ENCODE data around the gene PARK7.

Gene PARK7

DNA sequence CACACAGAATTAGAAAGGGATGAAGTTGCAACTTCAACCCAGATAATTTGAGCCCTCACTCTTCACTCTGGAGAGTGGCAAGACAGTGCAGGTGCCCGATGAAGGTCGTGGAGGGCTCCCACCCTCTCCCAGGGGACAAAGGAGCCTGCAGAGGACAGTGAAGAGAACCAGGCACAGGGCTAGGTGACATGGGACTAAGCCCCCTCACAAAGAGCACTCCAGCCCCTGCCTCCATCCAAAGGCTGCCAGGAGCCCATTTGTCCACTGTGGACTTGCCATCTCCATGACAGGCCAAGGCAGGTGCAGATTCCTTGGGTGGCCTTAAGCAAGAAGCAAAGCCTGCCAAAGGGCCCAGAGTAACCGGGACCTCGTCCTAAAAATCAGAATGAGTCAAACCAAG, 49.5 kb downstream of the PARK7 start:
- no peak for DNase-seq

DNA sequence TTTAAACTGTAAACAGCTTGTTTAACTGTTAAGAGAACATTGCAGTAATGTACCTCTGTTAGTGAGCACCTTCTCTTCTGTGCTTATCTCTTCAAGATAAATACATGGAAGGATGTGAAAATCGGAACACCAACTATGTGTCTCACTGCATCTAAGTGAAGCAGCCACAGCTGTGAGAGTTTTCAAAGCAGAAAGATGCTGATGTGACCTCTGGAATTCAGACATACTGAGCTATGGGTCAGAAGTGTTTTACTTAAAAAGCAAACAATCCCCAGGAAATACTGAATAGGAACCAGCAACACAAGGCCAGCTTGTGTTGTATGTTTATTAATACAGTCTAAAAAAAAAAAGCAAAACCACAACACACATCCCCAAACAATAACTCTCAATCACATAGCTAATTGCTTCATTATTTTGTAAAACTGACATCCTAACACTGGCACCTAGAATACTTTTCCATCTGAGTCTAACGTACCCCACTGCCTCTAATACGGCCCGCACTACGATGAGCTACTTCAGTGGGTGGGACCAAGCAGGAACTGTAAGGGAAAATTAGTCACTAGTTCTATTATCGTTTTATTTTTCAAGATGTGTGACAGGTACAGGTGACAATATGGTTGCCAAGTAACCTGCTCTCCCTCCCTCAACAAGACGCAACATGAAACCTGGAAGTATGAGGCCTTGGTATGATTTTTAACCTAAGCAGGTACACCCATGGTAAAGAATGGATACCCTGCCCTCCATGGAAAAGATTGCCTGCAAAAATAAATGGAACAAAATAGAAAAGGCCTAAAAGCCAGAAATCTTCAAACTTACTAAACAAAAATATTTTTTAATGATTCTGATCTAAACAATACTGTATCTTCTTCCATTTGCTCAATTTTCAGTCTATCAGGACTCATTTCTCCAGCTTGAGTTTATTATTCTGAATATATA, 50.7 kb downstream of the PARK7 start:
- no peak for DNase-seq

DNA sequence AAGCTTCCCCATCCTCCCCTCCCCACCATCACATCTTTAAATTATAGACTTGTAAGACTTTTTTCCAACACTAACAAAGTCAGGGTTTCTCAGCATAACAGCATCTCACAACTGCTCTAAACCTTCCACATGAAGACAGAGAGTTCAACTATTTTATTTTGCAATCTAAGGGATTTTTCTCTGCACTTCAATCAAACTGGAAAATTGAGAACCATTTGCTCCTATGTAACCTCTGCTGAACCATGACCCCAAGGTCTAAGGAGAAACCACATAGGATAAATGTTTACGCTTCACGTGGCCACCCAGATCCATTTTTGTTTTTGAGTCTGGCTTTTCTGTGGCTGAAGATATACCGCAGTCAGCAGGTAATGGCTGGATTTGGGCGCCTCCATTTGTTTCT, 51.4 kb downstream of the PARK7 start:
- no peak for DNase-seq

DNA sequence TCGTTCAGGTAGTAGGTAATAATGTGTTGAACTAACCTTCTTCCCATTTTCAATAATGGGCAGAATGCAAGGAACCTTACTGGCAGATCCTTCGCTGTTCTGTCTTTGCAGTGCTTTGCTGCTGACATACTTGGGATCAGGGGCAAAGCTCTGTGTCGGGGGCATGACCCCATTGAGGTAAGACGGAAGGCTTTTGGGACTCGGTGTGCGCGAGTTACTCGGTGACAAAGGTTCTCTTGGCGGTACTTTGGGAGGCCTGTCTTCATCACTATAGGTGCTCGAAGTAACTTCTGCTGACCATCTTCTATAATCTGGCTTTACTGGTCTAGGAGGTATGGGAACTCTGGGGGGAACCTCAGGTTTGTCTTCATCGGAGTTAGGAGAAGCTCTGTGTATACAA, 51.9 kb downstream of the PARK7 start:
- DNase-seq, result no peak

DNA sequence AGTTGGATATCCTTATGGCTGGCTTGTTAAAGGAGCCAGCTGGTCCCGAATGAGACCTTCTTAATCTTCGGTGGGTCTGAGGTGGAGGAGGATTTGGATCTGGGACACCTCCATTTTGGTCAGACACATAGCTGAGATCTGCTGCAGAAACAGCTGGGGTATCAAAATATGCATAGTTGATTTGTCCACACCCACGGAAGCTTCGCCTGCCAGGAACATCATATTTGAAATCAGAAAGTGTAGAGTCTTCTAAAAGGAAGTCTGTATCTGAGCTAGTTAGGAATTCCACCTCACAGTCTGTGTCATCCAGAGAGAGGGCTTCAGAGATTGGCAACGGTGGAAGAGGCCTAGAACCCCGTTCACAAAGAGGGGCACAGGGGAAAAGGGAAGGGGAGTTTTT, 52.3 kb downstream of the PARK7 start:
- no peak for DNase-seq

DNA sequence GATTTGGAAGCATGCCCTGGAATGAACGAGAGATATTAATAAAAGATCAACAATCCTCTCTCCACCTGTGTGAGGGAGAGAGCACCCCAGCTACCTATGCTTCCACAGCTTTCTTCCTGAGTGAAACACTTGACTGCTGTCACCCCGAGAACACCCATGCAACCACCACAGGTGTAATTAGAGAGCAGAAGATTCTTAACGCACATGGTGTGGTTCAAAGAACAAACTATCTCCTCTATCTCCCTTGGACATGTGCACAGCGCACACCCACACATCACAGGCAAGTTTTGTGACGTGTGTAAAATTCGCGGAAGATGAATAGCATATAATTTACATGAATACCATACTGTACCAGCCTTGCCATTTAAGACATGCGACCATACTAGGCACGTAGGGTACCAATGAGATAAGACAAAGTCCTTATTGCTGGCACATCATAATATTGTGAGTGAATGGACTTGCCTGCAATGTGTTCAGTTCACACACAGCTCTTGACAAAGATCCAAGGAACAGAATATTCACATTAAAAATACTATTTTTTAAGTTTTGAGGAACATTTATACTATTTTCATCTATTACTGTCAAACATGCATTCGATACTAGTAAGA, 53.0 kb downstream of the PARK7 start:
- no peak for DNase-seq

DNA sequence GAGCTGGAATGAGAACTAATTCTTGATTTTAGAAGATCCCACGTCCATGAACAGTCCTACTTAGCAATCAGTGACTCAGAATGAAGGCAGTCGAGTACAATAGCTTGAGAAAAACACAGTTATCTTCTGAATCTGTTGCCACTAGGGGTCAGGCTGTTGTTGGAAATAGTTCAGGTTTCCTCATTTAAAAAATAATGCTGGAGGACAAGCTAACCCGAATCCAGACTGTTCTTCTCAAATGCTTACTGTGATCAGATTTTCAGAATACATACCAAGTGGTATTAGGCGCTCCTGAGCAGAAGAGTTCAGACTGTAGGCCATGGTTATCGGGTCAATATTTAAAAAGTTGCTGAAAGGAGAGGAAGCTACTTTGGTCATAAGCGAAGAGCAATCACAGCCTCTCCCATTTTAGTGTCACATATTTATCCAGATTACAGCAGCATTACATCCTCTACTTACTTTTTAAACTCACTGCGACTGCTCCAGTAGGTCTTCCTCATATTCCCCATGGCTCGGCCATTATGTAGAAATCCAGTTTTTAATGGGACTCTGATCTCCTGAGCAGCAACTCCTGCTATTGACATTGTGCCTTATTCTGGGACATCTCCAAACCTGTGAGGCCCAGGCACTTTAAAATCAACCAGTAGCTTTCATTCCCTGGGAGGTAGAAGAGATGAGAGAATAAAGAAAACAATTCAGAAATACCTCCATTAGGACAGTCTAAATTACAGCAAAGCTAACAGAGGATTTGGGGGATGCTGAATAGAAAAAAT, 53.7 kb downstream of the PARK7 start:
- DNase-seq, result no peak

DNA sequence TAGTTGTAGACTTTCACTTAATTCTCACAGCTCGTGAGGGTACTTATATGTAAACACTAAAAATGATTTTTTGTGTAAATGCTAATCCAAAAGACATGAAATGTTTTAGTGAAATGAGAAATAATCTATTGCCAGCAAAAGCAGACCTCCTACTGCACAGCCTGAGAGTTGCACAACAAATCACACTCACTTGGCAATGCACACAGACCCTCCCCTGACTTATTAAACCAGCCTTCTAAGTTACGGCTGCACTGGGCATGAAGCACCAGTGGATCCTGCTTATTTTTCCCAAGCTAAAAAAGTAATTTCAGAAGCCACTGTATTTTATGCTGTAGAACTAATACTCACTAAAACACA, 54.3 kb downstream of the PARK7 start:
- DNase-seq, result no peak

DNA sequence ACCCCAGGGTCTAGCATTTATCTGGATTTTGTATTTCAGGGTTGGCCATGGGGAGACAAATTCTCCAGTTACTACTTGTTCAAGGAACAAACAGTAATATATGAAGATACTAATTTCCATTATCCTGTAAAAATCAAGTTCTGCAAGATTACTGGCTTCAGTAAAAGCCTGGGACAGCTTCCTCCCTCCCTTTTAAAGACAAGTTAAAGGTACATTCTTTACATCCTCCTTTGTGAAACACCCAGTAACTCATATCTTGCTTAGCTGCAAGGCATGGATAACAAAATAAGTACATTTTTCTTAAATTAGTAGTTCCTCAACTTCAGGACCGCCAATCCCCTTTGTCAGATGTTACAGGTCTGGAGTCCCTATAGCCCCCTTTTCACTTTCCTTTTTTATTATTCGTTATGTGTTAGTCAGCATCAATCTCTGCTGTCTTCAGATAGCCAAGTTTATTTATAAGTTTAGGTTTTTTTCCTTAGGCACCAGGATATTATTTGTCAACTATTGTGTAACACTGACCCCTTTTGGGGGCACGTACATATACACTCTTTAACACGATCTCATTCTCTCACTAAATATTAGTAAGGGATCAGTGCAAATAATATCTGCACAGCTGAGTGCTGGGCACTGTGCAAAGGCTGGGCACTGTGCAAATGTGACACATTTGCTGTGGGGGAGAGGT, 54.8 kb downstream of the PARK7 start:
- DNase-seq, result no peak

DNA sequence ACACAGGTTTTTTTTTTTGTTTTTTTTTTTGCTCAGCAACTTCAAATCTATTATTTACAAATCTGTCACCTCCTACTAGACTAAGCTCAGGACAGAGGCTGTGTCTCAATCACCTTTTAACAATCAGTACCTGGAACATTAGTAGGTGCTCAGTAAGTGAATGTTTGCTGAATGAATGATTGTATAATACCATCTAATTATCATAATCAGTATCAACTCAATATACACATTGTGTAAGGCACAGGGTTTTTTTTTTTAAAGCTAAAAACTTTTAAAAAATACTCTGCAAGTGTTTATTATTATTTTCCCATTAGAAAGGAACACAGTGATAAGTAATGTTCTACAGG, 55.4 kb downstream of the PARK7 start:
- no peak for DNase-seq

DNA sequence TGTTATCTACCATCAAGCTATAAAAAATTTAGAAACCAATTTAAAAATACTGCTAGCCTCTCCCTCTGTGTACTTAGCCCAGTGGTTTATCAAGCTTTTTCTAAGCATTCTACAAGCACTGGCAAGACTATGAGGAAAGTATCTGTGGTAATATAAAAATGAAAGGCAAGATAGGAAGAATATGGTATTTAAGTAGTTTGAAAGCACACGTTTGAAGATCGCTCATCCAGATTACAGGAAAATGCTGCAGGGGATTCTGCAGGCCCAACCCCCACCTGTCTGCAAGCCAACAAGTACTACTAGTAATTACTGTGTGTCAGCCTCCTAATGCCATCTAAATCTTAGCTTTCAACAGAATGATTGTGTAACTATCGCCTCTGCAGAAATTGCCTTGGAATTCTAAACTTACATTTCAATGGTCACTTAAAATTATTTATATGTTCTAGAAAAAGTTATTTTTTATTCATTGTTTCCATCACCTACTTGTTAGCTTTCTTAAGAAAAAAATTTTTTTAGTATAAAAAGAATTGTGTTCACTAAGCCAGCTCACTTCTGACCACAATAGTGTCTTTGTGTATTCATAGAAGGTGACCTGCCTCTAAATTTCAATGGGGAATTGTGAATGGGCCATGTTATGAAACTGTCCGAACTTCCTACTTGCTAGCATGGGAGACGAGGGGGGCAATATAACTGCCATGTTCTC, 56.1 kb downstream of the PARK7 start:
- no peak for DNase-seq

DNA sequence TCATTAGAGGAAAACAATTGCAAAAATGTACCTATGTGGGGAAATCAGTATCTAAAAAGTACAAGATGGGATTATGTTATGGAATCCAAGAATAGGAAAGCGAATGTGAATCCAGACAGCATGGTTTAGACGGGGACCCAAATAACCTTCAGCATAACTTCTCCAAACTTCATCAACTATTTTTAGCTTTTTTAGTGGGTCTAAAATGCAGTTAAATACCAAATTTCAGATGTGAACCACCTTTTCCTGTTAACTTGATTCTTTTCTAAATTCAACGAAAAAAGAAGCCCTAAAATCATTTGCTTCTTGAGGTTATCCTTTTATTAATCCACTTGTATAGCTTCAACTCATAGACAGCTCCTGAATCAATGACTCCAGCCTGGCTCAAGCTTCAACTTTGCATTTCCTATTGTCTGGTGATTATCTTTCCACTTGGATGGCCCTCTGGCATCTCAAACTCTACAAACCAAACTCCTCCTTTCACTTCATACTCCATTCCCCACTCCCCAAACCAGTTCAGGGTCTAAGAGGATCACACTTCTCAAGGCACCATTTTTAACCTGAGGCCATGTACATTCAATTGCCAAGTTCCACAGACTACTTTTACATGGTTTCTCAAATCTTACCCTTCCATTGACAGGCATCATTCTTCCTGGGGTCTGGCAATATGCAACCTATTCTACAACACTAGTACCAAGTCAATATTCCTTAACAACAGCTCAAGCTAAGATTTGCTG, 57.1 kb downstream of the PARK7 start:
- DNase-seq, result no peak

DNA sequence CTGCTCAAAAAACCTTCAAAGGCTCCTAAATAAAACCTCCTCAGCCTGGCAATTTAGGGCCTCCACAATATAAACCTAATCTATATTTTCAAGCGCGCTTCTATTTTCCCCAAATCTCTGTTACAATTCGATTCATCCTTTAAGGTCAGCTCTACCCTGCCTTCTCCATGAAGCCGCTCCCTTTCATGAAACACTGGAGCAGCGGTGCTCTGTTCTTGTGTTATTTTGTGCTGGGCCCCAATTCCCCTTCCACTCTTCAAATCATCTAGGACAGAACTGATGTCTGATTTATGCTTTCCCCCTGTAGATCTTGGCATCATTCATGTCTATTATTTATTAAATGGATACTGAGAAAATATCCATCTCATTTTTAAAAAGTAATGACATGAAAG, 57.7 kb downstream of the PARK7 start:
- DNase-seq, result no peak

DNA sequence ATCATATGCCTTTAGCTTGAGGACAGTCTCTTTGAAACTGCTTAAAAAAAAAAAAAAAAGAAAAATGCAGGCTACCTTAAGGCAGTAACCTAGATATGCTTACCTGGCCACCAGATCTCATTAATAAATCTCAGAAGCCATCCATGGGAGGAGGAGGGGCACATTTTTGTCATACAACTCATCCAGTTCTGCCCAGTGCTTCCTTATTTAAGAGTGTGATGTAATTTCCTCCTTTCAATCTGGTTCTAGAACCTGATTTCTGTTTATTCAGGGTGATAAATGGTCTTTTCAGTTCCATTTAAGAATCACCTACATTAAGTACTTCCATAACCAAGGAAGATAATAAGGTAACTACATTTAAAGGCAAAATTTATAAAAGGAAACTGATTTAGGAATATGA, 58.5 kb downstream of the PARK7 start:
- no peak for DNase-seq

DNA sequence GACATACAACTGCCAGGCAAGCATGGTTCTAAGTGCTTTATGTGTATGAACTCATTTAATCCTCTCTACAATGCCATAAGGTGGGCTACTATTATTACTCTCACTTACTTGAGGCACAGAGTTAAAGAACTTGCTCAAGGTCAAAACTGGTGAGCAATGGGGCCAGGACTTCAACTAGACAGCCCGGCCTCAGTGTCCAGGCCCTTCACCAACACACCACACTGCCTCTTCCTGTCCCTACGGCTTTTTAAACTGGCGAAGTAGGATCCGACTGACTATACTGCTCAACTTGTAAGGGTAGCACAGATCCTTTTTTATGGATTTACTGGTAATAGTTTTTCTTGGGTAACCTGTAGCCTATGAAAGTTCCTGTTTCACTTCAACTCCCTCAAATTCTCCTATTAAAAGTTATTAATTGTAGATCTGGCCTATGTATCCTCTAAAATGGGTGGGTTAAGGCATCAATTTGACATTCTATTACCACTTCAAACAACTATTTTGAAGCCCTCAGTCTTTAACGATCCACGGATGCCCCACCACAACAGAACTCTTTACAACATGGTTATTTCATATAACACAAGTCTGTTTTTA, 60.3 kb downstream of the PARK7 start:
- DNase-seq, result no peak

DNA sequence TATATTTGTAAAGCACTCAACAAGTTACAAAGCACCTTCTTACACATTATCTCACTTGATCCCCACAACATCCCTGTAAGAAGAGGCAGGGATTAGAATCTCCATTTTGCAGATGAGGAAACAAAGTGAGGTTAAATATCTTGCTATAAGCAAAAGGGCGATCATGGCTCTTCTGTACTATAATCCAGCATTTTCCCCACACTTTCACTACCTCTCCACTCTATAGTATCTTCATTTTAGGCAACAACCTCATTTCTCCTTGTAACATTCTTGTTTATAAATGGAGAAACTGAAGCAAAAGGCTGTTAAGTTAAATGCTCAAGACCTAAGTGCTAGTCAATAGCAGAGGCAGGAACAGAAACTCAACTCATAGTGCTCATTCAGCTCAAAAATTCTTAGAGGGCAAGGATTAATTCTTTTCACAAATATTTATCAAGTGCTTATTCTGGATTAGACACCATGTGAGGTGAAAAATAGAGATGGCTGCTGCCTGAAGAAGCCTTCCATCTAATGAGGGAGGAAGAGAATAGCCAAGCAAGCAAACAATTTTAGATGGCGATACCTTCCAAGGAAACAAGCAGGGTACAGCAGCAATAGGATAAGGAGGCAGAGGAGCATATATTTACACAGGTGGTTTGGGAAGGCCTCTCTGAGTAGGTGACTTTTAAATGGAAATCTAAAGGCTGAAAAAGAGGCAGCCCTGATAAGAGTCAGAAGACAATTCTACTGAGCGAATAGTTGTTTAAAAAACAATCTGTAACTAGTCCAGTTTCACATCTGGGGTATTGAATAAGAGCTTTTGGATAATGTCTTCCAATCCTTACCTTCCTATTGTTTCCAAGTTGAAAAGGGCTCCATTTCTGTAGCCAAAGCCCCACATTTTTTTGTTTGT, 61.1 kb downstream of the PARK7 start:
- DNase-seq, result no peak

DNA sequence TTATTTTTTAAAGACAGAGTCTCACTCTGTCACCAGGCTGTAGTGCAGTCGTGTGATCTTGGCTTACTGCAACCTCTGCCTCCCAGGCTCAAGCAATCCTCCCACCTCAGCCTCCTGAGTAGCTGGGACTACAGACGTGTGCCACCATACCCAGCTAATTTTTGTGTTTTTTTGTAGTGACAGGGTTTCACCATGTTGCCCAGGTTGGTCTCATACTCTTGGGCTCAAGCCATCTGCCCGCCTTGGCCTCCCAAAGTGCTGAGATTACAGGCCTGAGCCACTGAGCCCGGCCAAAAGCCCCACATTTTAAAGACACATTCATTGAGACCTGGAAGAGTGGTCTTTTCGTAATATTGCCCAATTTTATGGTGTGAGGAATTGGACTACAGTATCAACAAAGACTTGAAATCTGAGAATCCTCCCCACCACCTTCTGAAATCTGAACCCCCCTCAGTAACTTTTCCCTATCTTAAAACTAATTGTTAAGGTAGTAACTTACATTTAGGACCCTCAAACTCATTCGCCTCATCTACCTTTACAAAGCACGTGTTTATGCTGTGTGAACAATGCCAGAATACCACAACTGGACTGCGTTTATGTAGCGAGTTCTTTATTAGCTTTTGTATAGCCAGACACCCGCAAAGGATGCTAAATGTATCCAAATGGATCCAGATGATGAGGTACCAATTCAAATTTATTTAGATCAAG, 61.9 kb downstream of the PARK7 start:
- DNase-seq, result no peak

DNA sequence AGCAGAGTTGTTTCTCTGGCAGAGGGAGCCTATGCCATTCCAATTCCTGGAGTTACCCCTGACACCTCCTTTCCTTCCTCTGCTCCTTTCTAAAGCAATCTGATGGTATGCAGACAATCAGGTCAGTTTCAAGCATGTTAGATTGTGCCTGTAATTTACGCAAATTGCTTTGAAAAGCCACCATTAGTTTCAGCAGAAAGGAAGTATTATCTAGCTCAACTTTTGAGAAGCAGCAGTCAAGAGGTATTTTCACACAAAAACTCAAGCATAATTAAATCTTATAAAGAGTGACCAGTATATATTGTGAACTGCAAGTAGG, 62.4 kb downstream of the PARK7 start:
- no peak for DNase-seq

DNA sequence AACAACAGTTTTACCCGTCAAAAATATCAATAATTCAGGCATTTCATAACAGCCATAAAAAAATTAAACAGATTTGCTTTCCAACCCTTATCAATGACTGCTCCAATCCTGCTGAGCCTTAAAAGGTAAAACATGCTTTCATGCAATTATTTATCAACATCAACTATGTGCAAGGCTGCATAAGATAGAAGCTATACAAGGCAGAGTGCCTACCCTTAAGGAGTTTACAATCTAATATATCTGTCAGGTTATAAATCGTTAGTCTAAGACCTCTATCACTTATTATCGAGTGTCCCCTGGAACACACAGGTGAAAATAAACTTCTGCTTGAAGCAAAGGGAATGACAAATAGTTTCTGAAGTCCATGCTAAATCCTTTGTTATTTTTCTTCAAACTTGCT, 62.8 kb downstream of the PARK7 start:
- DNase-seq, result no peak

DNA sequence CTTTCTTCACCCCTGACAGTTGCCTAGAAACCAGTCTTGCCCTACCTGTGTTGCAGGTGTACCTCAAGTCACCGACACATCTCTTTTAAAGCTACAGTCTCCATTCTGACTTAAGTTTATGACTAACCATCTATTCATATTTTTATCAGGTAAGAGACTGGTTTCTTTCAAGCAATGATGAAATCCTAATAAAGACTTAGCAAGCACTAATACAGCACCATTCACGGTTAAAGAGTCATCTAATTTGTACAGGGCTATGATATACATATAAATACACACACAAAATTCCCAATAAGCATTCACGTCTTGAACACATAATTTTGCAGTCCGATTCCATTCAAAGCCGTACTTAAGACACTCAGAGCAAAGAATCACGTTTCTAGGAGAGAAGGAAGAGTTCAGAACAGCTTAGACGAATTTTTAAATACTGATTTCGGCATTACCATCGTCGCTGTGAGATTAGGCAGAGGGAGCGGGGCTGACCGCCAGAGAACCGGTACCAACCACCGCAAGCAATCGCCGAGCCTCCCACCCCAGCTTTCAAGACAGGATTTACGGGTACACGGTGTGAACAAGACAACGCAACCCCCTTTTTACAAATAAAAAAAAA, 63.7 kb downstream of the PARK7 start:
- no peak for DNase-seq
